Measurements from ENCODE around the gene PTPRN2. TPM values are rescaled to one million over a fixed set of nuclear protein-coding genes. Genes with fewer than 3 reads are reported as not detected.

Gene PTPRN2
- polyA plus RNA-seq, 2 donors = 0.37 to 0.40 TPM

GRCh38 chr7:157572622-157573021 lies 1015.0 kb downstream of the PTPRN2 start:
- Histone ChIP-seq H3K9me3 (ENCODE audit: control insufficient read depth in 2 of 2, insufficient read depth in 1 of 2, low read depth in 1 of 2, low read length in 1 of 2) (peaks cover 0 to 3% of the 10 kb centered on the region in 2 donors), H3K4me1 (ENCODE audit: control insufficient read depth in 2 of 2, insufficient read depth in 2 of 2, low read length in 1 of 2) (peaks cover 3 to 6% of the 10 kb centered on the region in 2 donors), H3K27me3 (ENCODE audit: control insufficient read depth in 1 of 2, insufficient read depth in 2 of 2, low read length in 2 of 2) (no peaks in the 10 kb centered on the region)

GRCh38 chr7:157570531-157571200 lies 1017.0 kb downstream of the PTPRN2 start:
- Histone ChIP-seq H3K27ac (ENCODE audit: low read depth in 2 of 2, low read length in 1 of 2) (no peak overlapping the region), H3K36me3 (ENCODE audit: control insufficient read depth in 2 of 2, insufficient read depth in 2 of 2, low read length in 1 of 2) (no peaks in the 10 kb centered on the region), H3K9me3 (ENCODE audit: control insufficient read depth in 2 of 2, insufficient read depth in 1 of 2, low read depth in 1 of 2, low read length in 1 of 2) (peaks cover 0 to 3% of the 10 kb centered on the region in 2 donors), H3K27me3 (ENCODE audit: control insufficient read depth in 1 of 2, insufficient read depth in 2 of 2, low read length in 2 of 2) (no peaks in the 10 kb centered on the region), H3K4me3 (ENCODE audit: low read depth in 1 of 2, low read length in 2 of 2) (no peak overlapping the region), H3K4me1 (ENCODE audit: control insufficient read depth in 2 of 2, insufficient read depth in 2 of 2, low read length in 1 of 2) (peaks cover 3 to 6% of the 10 kb centered on the region in 2 donors)
- WGBS, 2 donors = 90% methylated on average over 24 of the region's 24 CpGs

More at GRCh38 chr7:157572622-157573021, 1015.0 kb downstream of the PTPRN2 start:
- Histone ChIP-seq H3K4me3 (ENCODE audit: low read depth in 1 of 2, low read length in 2 of 2) (no peak overlapping the region), H3K36me3 (ENCODE audit: control insufficient read depth in 2 of 2, insufficient read depth in 2 of 2, low read length in 1 of 2) (no peaks in the 10 kb centered on the region), H3K27ac (ENCODE audit: low read depth in 2 of 2, low read length in 1 of 2) (no peak overlapping the region)
- WGBS, 2 donors = 82 to 85% methylated on average over 14 of the region's 14 CpGs

DNA sequence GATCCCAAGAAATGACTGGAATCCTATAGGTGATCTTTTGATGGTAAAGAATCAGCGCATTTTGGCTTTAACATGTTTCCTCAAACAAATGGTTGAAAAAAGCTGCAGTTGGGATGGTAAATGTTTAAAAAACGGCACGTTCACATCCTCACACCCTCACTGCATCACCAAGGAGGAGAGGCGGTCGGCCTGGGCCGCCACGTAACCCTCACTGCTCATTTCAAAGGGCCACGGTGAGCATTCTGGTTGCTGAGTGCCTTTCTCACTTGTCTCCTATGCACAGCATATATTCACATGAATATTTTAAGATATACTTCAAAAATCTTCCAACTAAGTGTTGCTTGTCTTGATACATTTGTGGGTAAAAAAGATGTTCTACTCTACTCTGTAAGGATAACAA lies 1017.7 kb downstream of the PTPRN2 start:
- Histone ChIP-seq H3K4me3 (ENCODE audit: low read depth in 1 of 2, low read length in 2 of 2) (no peak overlapping the region), H3K27ac (ENCODE audit: low read depth in 2 of 2, low read length in 1 of 2) (no peak overlapping the region), H3K27me3 (ENCODE audit: control insufficient read depth in 1 of 2, insufficient read depth in 2 of 2, low read length in 2 of 2) (no peaks in the 10 kb centered on the region), H3K36me3 (ENCODE audit: control insufficient read depth in 2 of 2, insufficient read depth in 2 of 2, low read length in 1 of 2) (no peaks in the 10 kb centered on the region), H3K4me1 (ENCODE audit: control insufficient read depth in 2 of 2, insufficient read depth in 2 of 2, low read length in 1 of 2) (peaks cover 3 to 6% of the 10 kb centered on the region in 2 donors), H3K9me3 (ENCODE audit: control insufficient read depth in 2 of 2, insufficient read depth in 1 of 2, low read depth in 1 of 2, low read length in 1 of 2) (peaks cover 0 to 3% of the 10 kb centered on the region in 2 donors)
- 92 to 93% methylated on average over 8 of the region's 8 CpGs for WGBS, 2 donors

GRCh38 chr7:157568770-157569584 lies 1018.6 kb downstream of the PTPRN2 start:
- Histone ChIP-seq H3K9me3 (ENCODE audit: control insufficient read depth in 2 of 2, insufficient read depth in 1 of 2, low read depth in 1 of 2, low read length in 1 of 2) (peaks cover 0 to 3% of the 10 kb centered on the region in 2 donors), H3K36me3 (ENCODE audit: control insufficient read depth in 2 of 2, insufficient read depth in 2 of 2, low read length in 1 of 2) (no peaks in the 10 kb centered on the region), H3K4me1 (ENCODE audit: control insufficient read depth in 2 of 2, insufficient read depth in 2 of 2, low read length in 1 of 2) (peaks cover 3 to 6% of the 10 kb centered on the region in 2 donors), H3K27me3 (ENCODE audit: control insufficient read depth in 1 of 2, insufficient read depth in 2 of 2, low read length in 2 of 2) (no peaks in the 10 kb centered on the region), H3K27ac (ENCODE audit: low read depth in 2 of 2, low read length in 1 of 2) (no peak overlapping the region), H3K4me3 (ENCODE audit: low read depth in 1 of 2, low read length in 2 of 2) (peak overlapping the region; percentile 56 to 60)
- WGBS, 2 donors = 14 to 22% methylated on average over 35 of the region's 35 CpGs

DNA sequence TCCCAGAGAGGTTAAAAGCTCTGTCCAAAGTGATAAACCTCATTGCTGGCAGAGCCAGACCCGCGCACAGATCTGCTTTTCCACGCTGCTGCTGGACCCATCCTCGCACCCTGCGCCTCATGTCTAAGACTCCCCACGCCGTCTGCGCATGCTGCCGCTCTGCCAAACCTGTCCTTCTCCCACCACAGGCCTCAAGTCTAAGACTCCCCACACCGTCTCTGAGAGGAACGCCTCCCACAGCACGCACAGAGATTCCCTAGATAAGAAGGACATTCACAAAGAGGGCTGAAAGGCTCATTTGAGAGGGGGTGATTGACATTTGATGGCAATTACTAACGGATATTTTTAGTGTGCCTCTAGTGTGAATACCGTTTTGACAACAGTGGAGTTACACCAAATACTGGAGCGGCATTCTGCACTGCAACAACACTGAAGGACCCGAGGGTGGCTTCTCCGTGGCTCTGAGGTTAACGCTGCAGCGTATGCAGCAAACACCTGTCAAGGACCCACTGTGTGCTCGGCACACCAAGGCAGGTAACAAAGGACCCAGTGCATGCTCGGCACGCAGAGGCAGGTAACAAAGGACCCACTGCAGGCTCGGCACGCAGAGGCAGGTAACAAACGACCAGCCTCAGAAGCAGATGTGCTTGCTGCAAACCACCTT lies 1019.4 kb downstream of the PTPRN2 start:
- peaks cover 3 to 6% of the 10 kb centered on the region in 2 donors for H3K4me1 ChIP-seq (ENCODE audit: control insufficient read depth in 2 of 2, insufficient read depth in 2 of 2, low read length in 1 of 2)
- no peaks in the 10 kb centered on the region for H3K36me3 ChIP-seq (ENCODE audit: control insufficient read depth in 2 of 2, insufficient read depth in 2 of 2, low read length in 1 of 2)
- H3K9me3 ChIP-seq (ENCODE audit: control insufficient read depth in 2 of 2, insufficient read depth in 1 of 2, low read depth in 1 of 2, low read length in 1 of 2) = peaks cover 0 to 3% of the 10 kb centered on the region in 2 donors
- H3K4me3 ChIP-seq (ENCODE audit: low read depth in 1 of 2, low read length in 2 of 2) = peak overlapping the region; percentile 56 to 60
- WGBS, 2 donors = 50 to 59% methylated on average over 25 of the region's 25 CpGs
- H3K27me3 ChIP-seq (ENCODE audit: control insufficient read depth in 1 of 2, insufficient read depth in 2 of 2, low read length in 2 of 2) = no peaks in the 10 kb centered on the region
- H3K27ac ChIP-seq (ENCODE audit: low read depth in 2 of 2, low read length in 1 of 2) = no peak overlapping the region

DNA sequence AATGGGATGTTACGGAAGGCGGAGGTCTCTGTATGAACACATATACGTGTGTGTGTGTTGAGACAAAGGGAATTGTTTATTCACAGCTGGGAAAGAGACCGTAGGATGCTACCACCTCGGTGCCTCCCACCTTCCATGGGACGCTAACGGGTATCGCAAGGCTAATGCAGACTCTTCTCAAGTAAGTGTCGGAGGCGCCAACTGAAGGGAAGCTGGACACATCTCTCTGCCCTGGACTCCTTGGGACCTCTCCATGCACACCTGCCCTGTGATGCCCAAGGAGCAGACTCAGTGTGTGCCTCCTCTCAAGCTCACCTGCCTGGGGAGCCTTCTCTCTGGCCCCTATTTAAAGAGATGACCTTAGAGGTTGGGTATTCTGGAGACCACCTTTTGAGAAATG lies 1020.0 kb downstream of the PTPRN2 start:
- Histone ChIP-seq H3K4me1 (ENCODE audit: control insufficient read depth in 2 of 2, insufficient read depth in 2 of 2, low read length in 1 of 2) (peaks cover 3 to 6% of the 10 kb centered on the region in 2 donors), H3K36me3 (ENCODE audit: control insufficient read depth in 2 of 2, insufficient read depth in 2 of 2, low read length in 1 of 2) (no peaks in the 10 kb centered on the region), H3K9me3 (ENCODE audit: control insufficient read depth in 2 of 2, insufficient read depth in 1 of 2, low read depth in 1 of 2, low read length in 1 of 2) (peaks cover 0 to 3% of the 10 kb centered on the region in 2 donors), H3K27me3 (ENCODE audit: control insufficient read depth in 1 of 2, insufficient read depth in 2 of 2, low read length in 2 of 2) (no peaks in the 10 kb centered on the region), H3K27ac (ENCODE audit: low read depth in 2 of 2, low read length in 1 of 2) (no peak overlapping the region), H3K4me3 (ENCODE audit: low read depth in 1 of 2, low read length in 2 of 2) (no peak overlapping the region)
- 94 to 98% methylated on average over 10 of the region's 10 CpGs for WGBS, 2 donors

DNA sequence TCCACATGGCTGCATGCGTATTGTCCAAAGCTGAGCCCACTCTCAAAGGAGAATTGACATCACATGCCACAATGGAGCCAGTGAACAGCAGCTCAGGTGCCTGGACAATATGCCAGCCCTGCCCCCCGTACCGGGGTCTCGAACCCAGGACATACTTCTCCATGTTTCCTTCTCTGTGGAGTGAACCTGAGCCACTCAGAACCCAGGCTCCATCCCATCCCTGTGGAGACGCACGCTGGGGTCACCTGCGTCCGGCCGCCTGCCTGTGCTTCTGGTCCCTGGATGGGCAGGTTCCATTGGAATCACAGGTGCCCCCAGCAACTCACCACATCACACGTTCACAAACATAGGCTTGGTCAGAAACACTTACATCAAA lies 1021.0 kb downstream of the PTPRN2 start:
- Histone ChIP-seq H3K27me3 (ENCODE audit: control insufficient read depth in 1 of 2, insufficient read depth in 2 of 2, low read length in 2 of 2) (no peaks in the 10 kb centered on the region), H3K4me3 (ENCODE audit: low read depth in 1 of 2, low read length in 2 of 2) (no peak overlapping the region), H3K4me1 (ENCODE audit: control insufficient read depth in 2 of 2, insufficient read depth in 2 of 2, low read length in 1 of 2) (peaks cover 3 to 6% of the 10 kb centered on the region in 2 donors), H3K36me3 (ENCODE audit: control insufficient read depth in 2 of 2, insufficient read depth in 2 of 2, low read length in 1 of 2) (no peaks in the 10 kb centered on the region), H3K27ac (ENCODE audit: low read depth in 2 of 2, low read length in 1 of 2) (no peak overlapping the region), H3K9me3 (ENCODE audit: control insufficient read depth in 2 of 2, insufficient read depth in 1 of 2, low read depth in 1 of 2, low read length in 1 of 2) (peaks cover 0 to 3% of the 10 kb centered on the region in 2 donors)
- 95 to 99% methylated on average over 10 of the region's 10 CpGs for WGBS, 2 donors

- H3K36me3 ChIP-seq (ENCODE audit: control insufficient read depth in 2 of 2, insufficient read depth in 2 of 2, low read length in 1 of 2) = no peaks in the 10 kb centered on the region
- no peak overlapping the region for H3K4me3 ChIP-seq (ENCODE audit: low read depth in 1 of 2, low read length in 2 of 2)
- H3K9me3 ChIP-seq (ENCODE audit: control insufficient read depth in 2 of 2, insufficient read depth in 1 of 2, low read depth in 1 of 2, low read length in 1 of 2) = peaks cover 0 to 3% of the 10 kb centered on the region in 2 donors
- no peak overlapping the region for H3K27ac ChIP-seq (ENCODE audit: low read depth in 2 of 2, low read length in 1 of 2)
- no peaks in the 10 kb centered on the region for H3K27me3 ChIP-seq (ENCODE audit: control insufficient read depth in 1 of 2, insufficient read depth in 2 of 2, low read length in 2 of 2)
- peaks cover 3 to 6% of the 10 kb centered on the region in 2 donors for H3K4me1 ChIP-seq (ENCODE audit: control insufficient read depth in 2 of 2, insufficient read depth in 2 of 2, low read length in 1 of 2)
- 88 to 90% methylated on average over 15 of the region's 15 CpGs for WGBS, 2 donors
Measured at GRCh38 chr7:157565981-157566630, 1021.5 kb downstream of the PTPRN2 start.

DNA sequence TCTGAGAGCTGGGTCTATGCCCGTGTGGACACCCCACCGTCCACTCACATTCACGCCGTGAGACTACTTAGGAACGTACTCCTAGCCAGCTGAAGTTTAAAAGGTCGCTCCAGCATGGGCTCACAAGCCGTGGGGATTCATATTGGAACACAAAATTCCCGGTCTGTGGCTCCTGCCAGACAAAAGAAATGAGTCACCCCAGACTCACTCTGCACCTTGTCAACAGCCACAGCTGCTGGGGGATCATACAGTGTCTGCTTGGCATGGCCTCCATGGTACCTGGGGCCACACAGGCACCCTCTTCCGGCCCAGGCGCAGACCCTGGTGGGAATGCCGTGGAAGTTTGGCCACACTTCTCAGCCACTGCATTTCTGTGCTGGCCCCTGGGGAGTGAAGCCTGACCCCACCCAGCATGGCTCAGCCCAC lies 1022.4 kb downstream of the PTPRN2 start:
- WGBS, 2 donors = 86 to 87% methylated on average over 11 of the region's 11 CpGs
- Histone ChIP-seq H3K36me3 (ENCODE audit: control insufficient read depth in 2 of 2, insufficient read depth in 2 of 2, low read length in 1 of 2) (no peaks in the 10 kb centered on the region), H3K27me3 (ENCODE audit: control insufficient read depth in 1 of 2, insufficient read depth in 2 of 2, low read length in 2 of 2) (no peaks in the 10 kb centered on the region), H3K9me3 (ENCODE audit: control insufficient read depth in 2 of 2, insufficient read depth in 1 of 2, low read depth in 1 of 2, low read length in 1 of 2) (peaks cover 0 to 3% of the 10 kb centered on the region in 2 donors), H3K4me3 (ENCODE audit: low read depth in 1 of 2, low read length in 2 of 2) (no peak overlapping the region), H3K27ac (ENCODE audit: low read depth in 2 of 2, low read length in 1 of 2) (no peak overlapping the region), H3K4me1 (ENCODE audit: control insufficient read depth in 2 of 2, insufficient read depth in 2 of 2, low read length in 1 of 2) (peaks cover 3 to 6% of the 10 kb centered on the region in 2 donors)
